Cardiac fibroblast (primary cell): ENCODE measurements around the gene TMED10.

Experiments
- DNase-seq, 2 donors: peaks; one replicate each; pipeline versions ENCODE4 v3.0.0 to v3.0.0-alpha.2; 2010; ENCODE audit warnings: low read depth in 2 of 2
- H3K4me3 ChIP-seq, 2 donors: replicated peaks in 1 of 2; 1 replicate in 1 of 2; 2 replicates in 1 of 2; pipeline ENCODE4 v1.5.1; 2011; ENCODE audit warnings: low read depth in 2 of 2, low read length in 2 of 2, mild to moderate bottlenecking in 2 of 2, moderate library complexity in 1 of 2
- TF ChIP-seq, protein P1 (sequence below): IDR thresholded peaks from one replicate; pipeline ENCODE4 v1.5.1; 2011; ENCODE audit warnings: low read depth, mild to moderate bottlenecking, low read length, inconsistent platforms

TMED10 gene

DNA sequence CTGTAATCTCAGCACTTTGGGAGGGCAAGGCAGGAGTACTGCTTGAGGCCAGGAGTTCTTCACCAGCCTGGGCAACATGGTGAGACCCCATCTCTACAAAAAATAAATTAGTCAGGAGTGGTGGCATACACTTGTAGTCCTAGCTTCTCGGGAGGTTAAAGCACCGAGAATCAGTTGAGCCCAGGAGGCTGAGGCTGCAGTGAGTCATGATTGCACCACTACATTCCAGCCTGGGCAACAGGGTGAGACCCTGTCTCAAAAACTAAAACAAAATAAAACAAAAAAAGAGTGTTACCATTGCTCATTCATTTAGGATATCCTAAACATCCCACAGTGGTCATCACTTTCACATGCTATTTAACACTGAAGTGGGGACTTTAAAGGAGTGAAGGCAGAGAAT is 57.4 kb downstream of the TMED10 start:
- TF ChIP-seq, protein P1, sequence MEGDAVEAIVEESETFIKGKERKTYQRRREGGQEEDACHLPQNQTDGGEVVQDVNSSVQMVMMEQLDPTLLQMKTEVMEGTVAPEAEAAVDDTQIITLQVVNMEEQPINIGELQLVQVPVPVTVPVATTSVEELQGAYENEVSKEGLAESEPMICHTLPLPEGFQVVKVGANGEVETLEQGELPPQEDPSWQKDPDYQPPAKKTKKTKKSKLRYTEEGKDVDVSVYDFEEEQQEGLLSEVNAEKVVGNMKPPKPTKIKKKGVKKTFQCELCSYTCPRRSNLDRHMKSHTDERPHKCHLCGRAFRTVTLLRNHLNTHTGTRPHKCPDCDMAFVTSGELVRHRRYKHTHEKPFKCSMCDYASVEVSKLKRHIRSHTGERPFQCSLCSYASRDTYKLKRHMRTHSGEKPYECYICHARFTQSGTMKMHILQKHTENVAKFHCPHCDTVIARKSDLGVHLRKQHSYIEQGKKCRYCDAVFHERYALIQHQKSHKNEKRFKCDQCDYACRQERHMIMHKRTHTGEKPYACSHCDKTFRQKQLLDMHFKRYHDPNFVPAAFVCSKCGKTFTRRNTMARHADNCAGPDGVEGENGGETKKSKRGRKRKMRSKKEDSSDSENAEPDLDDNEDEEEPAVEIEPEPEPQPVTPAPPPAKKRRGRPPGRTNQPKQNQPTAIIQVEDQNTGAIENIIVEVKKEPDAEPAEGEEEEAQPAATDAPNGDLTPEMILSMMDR, result no peak
- H3K4me3 ChIP-seq, result no peak overlapping the region
- DNase-seq, result peak; percentile 26 to 45

DNA sequence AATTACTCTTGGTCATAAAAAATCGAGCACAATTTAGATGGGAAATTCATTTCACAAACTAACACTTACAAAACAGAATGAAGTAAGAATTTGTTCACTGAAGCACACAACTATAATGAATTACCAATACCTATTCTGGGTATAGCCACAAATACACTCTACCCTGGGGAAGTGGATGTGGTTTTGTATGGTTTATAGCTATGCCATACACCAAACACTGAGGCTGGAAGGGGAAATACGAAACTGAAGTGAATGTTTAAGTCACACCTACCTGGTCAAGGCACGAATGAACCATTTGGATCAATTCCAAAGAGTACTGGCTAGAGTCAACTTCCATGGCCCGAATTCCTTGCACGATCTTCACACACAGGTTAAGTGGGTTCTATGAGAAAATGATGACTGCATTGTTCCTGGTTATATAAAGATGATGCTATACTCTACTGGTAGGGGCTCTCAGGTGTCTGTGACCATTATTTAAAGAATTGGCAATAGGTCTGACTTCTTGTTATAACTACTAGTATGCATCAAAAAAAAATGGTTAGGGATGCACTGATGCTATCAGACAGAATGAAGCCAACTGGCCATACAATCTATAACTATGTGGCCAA is 62.4 kb downstream of the TMED10 start:
- no peak for DNase-seq
- H3K4me3 ChIP-seq, result no peak overlapping the region
- TF ChIP-seq, protein P1, result no peak

DNA sequence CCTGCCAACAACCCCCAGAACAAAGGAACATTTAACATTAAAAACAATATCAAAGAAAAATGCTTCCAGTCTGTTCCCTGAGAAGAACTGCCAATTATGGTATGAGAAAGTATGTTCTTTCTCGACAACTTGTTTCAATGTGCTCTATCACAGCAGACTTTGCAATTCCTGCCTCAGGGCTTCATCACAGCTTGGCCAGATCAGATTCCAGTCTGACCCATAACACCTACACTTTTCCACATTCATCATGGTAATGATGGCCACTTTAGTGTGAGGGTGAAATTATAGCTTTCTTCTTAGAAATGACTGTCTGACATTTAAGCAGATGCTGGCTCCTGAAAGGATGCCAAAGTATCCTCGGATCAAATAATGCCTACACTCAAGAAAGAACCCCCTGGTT is 66.5 kb downstream of the TMED10 start:
- TF ChIP-seq, protein P1, result no peak
- no peak overlapping the region for H3K4me3 ChIP-seq
- no peak for DNase-seq

DNA sequence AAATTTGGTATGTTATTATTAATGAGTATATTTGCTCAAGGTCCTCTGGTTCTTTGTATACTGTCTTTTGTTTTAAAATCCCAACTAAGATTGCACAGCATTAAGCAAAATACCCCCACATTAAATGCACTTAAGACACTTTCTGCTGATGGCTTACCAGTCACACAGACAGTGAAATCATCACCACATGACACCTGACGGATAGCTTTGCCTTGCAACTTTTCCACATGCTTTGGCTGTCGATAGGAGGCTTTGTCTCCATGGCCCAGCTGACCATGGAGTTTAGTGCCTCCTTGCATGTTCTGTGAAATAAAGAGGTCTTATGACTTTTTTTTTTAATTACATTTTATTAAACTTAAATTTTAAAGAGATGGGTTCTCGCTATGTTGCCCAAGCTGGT is 69.2 kb downstream of the TMED10 start:
- TF ChIP-seq, protein P1, result no peak
- DNase-seq, result no peak
- H3K4me3 ChIP-seq, result no peak overlapping the region

DNA sequence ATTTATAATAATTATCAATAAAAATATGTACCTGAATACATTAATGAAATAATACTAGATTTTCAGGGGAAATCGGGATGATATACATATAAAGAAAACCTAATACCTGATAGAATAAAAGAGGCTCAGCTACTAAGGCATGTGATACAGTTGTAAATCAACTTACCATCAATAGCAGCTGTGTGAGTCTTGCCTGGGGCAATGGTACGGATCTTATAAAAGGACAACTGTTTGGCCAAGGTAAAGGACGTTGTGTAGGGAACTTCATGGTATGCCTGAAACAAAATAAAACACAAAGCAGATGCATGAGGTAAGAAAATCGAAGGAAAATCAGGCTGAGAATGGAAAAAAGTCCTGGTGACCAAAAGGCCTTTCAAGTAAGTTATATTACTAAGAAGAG is 74.9 kb downstream of the TMED10 start:
- TF ChIP-seq, protein P1, result no peak
- no peak for DNase-seq

DNA sequence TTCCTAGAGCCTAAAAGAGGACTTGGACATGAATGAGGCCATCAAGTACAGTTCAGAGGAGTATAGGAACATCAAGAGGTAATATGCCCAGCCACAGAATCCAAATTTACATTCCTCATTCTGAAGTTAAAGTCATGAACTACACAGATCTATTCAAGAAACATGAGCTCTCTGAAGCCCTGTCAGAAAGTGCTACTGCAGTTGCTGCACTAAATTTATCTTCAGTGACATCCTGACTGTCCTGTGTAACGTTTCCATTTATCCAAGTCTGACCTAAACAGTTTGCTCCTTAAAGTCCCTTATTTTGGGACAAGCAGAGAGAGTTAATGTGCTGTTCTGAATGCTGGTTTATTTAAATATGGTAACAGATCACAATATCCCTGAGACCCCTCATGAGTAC is 77.7 kb downstream of the TMED10 start:
- TF ChIP-seq, protein P1, result no peak
- DNase-seq, result no peak
- no peak overlapping the region for H3K4me3 ChIP-seq

More for the DNA sequence above, 74.9 kb downstream of the TMED10 start:
- H3K4me3 ChIP-seq, result no peak overlapping the region

DNA sequence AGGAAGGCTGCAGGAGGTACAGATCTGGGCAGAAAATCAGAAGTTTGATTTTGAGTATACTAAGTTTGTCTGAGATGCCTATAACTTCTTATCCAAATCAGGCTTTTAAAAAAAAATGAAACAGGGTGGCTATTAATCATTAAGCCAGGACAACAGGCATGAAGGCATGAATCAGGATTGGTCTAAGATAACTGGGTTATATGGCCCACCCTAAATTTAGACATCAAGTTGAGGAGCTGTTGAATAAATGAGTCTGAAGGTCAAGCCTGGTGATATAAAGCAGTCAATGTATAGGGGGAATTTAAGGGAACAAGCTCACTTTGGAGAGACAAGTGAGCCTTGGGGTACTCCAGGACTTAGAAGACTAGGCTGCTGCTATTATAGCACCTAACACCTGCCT is 78.2 kb downstream of the TMED10 start:
- TF ChIP-seq, protein P1, result no peak
- H3K4me3 ChIP-seq, result no peak overlapping the region
- DNase-seq, result no peak
